Sigmoid colon (tissue), 4 donors: ENCODE results near the gene DYNC1LI1.

ENCODE experiments used
- CTCF ChIP-seq, 4 experiments: fragments of 450-650 bp in 3 of 4; fragments of 200-600 bp in 1 of 4; IDR thresholded peaks; one replicate each; pipeline ENCODE4 v1.5.1; 2016 to 2019; ENCODE audit warnings: antibody characterized with exemption in 4 of 4, mild to moderate bottlenecking in 3 of 4, moderate library complexity in 2 of 4
- EP300 ChIP-seq, 4 donors: sonication (generic); formaldehyde crosslinking; IDR thresholded peaks; one replicate each; pipeline ENCODE4 v1.6.1; 2017; ENCODE audit warnings: antibody characterized with exemption in 4 of 4

- no peak for TF ChIP-seq CTCF (IDR thresholded peaks at IDR 0.05)
- no peak for TF ChIP-seq EP300 (IDR thresholded peaks at IDR 0.05)
These were observed 41.9 kb upstream of the DYNC1LI1 start for GRCh38 chr3:32612547-32612946.
